CD4-positive, alpha-beta T cell treated with Interleukin-10 for 1 hour (primary cell): ENCODE measurements around the gene AMBRA1.
"Not testable (repeated sequence)": the region's sequence is repeated elsewhere in the genome, so short reads cannot be mapped to it uniquely, and the experiment has no call there.

Experiments used
- DNase-seq: peaks from one replicate; pipeline ENCODE4 v3.0.0-alpha.2; 2020

AMBRA1 gene

DNA sequence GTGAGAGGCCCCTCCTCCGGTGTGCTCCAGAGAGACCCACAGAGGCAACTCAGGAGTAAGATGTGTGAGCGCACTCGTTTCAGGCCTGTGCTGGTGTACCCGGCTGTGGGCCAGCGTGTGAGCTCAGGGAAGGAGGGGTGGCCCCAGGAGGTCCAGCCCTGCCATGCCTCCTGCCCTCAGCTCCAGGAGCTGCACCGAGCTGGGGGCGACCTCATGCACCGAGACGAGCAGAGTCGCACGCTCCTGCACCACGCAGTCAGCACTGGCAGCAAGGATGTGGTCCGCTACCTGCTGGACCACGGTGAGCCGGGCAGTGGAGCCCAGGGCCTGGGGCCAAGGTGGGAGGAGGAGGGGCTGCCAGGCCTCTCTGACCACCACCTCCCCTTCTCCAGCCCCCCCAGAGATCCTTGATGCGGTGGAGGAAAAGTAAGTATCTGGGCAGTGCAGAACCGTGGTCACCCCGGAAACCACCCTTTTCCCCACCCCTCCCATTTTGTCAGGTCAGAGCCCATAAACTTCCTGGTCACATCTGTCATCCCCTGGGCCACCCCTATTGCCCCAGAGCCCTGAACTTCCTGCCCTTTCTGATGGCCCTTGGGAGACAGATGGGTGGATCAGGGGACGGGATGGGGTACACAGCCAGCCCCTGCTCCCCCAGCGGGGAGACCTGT is 214.9 kb downstream of the AMBRA1 start:
- DNase-seq = no peak

- DNase-seq = no peak
Measured at GRCh38 chr11:46378296-46378695, 215.5 kb downstream of the AMBRA1 start.

DNA sequence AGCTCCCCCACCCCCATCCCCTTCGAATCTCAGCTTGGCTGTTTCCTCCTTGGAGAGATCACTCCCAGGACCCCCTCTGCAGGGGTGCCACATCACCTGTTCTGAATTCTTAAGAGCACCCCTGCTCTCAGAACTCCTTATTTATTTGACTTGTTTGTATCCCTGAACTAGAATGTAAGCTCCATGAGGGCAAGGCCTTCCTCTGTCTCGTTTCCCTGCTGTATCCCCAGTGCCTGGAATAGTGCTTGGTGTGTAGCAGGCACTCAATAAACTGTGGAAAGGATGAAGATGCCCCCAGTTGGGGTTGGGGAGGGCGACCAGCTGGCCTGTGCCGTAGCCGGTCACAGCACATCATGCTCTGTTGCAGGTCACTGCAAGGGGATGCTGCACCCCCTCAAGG is 216.0 kb downstream of the AMBRA1 start:
- no peak for DNase-seq

DNA sequence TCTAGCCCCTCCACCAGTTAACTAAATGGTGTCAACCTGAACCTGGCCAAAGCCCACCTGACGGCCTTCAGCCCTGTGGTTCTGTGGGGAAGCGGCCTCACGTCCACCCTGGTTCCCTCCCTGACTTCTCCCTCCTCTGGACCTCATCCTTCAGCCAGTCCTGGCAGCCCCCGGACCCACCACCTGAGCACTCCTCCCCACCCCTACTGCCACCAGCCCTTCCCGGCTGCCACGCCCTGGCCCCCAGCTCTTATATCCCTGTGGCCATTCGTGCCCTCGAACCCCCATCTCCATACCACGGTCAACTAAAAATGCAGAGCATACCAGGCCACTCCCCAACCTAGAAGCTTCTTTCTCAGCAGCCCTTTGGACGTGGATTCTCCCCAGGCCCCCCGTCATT is 216.5 kb downstream of the AMBRA1 start:
- DNase-seq = no peak

DNA sequence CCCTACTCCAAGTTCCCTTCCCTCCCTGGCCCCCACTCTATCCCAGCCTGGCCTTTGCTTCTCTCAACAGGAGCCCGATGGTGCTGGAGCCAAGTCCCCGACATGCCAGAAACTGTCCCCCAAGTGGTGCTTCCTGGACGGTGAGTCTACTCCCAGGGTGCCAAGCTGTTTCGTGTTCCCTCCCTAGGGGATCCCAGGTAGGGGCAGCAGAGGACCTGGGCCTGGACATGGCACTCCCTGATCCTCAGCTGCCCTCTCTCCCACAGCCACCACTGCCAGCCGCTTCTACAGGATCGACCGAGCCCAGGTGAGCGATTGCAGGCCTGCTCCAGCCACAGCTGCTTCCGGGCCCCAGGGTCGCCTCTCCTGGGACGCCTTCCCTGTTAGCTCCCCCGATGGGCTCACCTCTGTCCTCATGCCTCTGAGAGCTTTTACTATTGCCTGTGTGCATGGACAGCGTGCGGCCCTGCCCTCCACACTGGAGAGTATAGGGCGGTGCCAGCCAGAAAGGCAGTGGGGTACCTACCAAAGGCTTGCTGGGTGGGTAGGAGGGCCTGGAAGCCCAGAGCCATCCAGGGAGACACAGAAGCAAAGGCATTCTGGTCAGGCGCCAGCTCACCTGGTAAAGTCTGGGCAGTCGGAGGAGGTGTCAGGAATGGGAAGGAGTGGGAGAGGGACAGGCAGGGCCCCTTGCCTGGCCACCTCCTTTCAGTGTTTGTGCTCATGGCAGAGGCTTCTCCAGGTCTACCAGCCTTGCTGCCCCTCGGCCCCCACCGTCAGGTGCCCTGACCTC is 217.4 kb downstream of the AMBRA1 start:
- no peak for DNase-seq

GRCh38 chr11:46375392-46376101 is 218.3 kb downstream of the AMBRA1 start:
- DNase-seq = no peak

DNA sequence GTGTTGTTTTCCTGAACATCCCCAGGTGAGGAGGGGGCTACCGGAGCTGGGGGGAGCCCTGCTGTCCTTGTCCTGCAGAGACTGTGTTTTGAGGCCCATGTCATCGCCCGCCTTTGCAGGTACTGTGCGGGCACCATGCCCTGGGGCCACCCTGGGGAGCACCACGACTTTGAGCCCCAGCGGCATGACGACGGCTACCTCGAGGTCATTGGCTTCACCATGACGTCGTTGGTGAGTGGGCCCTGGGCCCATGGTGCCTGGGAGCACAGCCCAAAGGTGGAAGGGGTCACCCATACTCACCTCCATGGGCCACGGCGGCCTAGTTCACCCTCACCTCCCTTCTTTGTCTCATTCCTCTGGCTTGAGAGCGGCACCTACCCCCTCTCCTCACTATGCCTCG is 219.0 kb downstream of the AMBRA1 start:
- DNase-seq = no peak

DNA sequence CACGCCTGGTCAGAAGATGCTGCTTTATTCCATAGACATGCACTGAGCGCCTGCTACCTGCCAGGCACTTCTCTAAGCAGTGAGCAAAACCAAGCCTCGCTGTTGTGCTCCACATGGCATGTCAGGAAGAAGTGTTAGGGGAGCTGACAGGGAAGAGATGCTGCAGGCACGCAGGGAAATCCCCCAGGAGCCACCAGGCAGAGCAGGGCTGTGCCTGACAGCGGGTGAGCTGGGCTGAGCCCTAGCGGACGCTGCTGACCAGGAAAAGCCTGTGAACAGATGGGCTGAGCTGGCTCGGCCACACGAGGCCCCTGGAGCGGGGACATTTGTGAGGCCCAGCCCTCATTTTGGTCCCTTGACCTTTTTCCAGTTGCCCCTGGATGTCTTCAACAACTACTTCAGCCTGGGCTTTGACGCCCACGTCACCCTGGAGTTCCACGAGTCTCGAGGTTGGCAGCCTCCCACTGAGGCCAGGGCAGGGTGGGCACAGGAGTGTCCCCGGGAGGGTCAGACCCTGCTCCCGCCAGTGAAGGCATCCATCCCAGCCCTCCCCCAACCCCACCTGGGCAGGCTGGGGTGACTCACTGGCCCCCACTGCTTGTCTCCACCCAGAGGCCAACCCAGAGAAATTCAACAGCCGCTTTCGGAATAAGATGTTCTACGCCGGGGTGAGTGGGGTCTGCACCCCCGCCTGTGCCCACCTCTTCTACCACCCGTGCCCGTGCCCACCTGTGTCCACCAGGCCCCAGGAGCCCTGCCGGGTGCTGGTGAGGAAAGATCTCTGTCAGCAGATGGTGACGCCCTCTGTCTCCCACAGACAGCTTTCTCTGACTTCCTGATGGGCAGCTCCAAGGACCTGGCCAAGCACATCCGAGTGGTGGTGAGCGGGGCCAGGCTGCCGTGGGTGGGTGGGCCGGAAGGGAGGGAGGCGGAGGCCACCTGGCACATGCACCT is 219.8 kb downstream of the AMBRA1 start:
- DNase-seq = no peak

- not testable (repeated sequence) for DNase-seq
Measured at GRCh38 chr11:46372501-46372900, 221.3 kb downstream of the AMBRA1 start.

DNA sequence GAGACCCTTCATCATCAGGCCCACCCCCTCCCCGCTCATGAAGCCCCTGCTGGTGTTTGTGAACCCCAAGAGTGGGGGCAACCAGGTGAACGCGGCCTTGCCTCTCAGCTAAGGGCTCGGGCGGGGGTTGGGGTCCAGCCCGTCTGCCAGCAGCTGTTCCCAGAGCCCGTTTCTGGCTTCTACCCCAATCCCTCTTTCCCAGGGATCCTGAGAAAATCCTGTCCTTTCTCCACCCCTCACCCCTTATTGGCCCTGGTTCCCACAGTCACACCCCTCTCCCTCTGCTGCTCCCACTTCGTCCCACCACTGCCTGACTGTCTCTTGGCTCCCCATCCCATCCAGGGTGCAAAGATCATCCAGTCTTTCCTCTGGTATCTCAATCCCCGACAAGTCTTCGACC is 221.7 kb downstream of the AMBRA1 start:
- DNase-seq = no peak

- not testable (repeated sequence) for DNase-seq
Measured at GRCh38 chr11:46371262-46371661, 222.6 kb downstream of the AMBRA1 start.

DNA sequence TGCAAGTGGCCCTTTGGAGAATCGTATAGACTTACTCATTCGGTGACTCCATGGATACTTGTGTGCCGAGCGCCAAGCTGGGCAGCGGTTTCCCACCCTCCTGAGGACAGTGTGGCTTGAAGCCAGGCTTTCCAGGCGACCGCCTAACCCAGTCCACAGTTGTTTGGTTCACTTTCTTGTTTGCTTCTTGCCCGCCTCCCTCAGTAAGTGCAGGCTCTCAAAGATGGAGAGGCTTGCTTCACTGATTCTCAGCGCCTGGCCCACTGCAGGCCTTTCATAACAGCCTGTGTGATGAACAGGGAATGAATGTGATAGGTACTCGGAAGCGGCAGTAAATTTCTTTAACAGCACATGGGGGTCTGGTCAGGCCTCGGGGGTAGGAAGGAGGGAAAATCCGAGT is 223.6 kb downstream of the AMBRA1 start:
- DNase-seq = no peak

DNA sequence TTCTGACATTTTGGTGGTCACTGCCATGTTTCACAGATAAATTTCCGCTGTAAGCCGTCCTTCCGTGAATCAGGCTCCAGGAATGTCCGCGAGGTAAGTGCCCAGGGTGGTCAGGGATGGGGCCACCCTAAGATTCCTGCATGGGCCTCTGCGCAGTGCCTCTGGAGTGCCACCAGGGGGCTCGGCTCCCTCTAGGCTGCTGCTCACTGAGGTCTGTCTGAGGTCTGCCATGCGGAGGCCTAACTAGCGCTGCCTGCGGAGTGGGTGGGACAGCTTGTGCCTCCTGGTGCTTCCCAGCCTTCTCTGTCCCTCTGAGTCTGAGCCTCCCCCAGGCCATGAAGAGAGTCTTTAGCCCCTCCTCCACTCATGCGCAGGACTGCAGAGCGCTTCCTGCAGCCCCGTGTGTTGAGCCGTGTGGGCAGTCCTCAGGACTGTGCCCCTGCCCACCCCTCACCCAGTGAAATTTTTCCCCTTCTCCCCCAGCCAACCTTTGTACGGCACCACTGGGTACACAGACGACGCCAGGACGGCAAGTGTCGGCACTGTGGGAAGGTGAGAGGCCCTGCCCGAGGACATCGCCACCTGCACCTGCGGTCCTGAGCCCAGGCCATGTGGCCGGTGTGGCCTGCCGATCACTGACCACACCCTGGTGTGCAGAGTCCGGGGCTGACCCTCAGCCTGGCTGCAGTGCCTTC is 224.2 kb downstream of the AMBRA1 start:
- peak; percentile 61 for DNase-seq

DNA sequence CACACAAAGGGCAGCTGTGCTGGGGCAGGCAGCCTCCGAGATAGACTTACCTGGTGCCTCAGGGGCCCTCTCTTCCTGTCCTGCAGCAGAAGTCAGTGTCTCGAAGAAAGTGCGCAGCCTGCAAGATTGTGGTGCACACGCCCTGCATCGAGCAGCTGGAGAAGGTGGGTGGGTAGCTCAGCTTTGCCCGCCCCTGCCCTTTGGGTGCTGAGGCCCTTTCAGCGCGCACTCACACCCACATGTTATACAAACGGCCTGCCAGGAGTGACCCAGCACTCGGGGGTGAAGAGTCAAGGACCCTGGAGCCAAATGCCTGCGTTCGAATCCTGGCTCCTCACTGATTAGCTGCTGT is 225.9 kb downstream of the AMBRA1 start:
- DNase-seq = no peak

- DNase-seq = peak; percentile 80
Measured at GRCh38 chr11:46367244-46367915, 226.4 kb downstream of the AMBRA1 start.

DNA sequence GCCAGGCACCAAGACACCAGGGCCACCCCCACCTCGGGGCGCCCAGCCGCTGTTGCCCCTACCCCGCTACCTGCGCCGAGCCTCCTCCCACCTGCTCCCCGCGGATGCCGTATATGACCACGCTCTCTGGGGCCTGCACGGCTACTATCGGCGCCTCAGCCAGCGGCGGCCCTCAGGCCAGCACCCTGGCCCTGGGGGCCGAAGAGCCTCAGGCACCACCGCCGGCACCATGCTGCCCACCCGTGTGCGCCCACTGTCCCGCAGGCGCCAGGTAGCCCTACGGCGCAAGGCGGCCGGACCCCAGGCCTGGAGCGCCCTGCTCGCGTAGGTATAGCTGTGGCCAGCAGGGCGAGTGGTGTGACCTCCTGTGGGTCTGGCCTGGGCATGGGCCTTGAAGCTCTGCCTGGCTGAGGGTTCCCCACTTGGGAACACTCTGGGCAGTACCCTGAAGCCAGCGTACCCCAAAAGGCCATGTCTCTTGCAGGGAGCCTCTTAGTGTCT is 227.1 kb downstream of the AMBRA1 start:
- DNase-seq = no peak

- DNase-seq = no peak
Measured at GRCh38 chr11:46366260-46366659, 227.6 kb downstream of the AMBRA1 start.

- no peak for DNase-seq
Measured at GRCh38 chr11:46364791-46365190, 229.0 kb downstream of the AMBRA1 start.

GRCh38 chr11:46364056-46364455 is 229.8 kb downstream of the AMBRA1 start:
- DNase-seq = no peak

DNA sequence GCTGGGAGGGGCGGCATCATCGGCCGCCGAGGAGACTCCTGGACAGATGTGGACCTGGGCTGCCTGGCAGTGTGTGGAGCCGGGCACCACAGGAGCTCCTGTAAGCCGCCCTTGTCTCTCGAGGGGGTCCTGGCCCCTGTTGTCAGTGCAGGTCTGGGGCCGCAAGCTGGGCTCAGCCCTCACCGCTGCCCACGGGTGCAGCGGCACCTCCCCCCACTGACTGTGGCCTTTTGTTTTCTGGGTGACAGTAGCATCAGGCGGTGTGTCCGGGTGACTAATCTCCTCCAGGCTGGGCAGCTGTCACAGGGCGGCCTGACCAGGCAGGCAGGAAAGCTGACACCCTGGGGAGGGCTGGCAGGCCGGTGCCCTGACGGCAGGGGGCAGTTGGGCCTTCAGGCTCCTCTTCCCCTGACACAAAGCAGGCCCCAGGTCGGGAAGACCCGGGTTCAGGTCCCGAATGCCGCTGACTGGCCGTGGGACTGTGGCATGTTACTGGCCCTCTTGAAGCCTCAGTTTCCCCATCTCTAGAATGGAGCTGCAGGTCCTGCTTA is 230.3 kb downstream of the AMBRA1 start:
- DNase-seq = no peak

DNA sequence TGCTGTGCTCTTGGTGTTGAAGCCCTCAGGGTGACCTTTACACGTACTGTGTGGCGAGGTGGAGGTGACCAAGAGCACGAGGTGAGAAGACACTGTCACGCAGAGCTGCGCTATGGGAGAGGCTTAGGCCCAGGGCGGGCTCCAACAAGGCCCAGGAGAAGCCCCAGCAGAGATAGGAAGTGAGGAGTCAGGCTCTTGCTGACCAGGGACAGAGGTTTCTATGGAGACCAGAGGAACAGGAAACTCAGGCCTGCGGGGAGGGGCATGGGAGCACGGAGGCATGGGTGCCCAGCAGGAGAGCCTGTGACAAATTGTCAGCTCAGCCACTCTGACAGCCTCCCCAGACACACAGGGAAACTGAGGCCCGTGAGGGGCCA is 230.8 kb downstream of the AMBRA1 start:
- no peak for DNase-seq
